SK-N-SH treated with all-trans-retinoic acid at 6 μM for 48 hours (cell line): Measurements from ENCODE around the gene C15orf62.

Experiments
- ATAC-seq: fragments of 200-7000 bp; cut with Tn5 transposase; 3 replicates; pipeline ENCODE4 v1.9.1; 2020; ENCODE audit warnings: mild to moderate bottlenecking, moderate library complexity
- ARNTL ChIP-seq: fragments of 450-650 bp; formaldehyde crosslinking; IDR thresholded peaks from 2 replicates; pipeline ENCODE4 v1.5.0; 2020; ENCODE audit warnings: low read depth, mild to moderate bottlenecking, moderate library complexity, borderline replicate concordance
- BACH2 ChIP-seq: fragments of 250-450 bp; sonication (Bioruptor Pico); IDR thresholded peaks from 2 replicates; pipeline ENCODE4 v1.9.0; 2021; ENCODE audit warnings: mild to moderate bottlenecking, borderline replicate concordance
- CSDC2 ChIP-seq: fragments of 250-450 bp; sonication (Bioruptor Pico); IDR thresholded peaks from 2 replicates; pipeline ENCODE4 v1.5.0; 2020; ENCODE audit warnings: mild to moderate bottlenecking, moderate library complexity
- ESRRG ChIP-seq: fragments of 250-450 bp; sonication (Bioruptor Pico); IDR thresholded peaks from 2 replicates; pipeline ENCODE4 v1.6.1; 2021; ENCODE audit warnings: mild to moderate bottlenecking
- ISL1 ChIP-seq: fragments of 250-450 bp; sonication (Bioruptor Pico); IDR thresholded peaks from 2 replicates; pipeline ENCODE4 v2.1.2; 2022; ENCODE audit warnings: mild to moderate bottlenecking, moderate library complexity
- OSR1 ChIP-seq: fragments of 250-450 bp; sonication (Bioruptor Pico); IDR thresholded peaks from 2 replicates; pipeline ENCODE4 v1.8.0; 2022; ENCODE audit warnings: moderate library complexity, mild to moderate bottlenecking, inconsistent platforms
- POU6F1 ChIP-seq: fragments of 250-450 bp; sonication (Bioruptor Pico); IDR thresholded peaks from 2 replicates; pipeline ENCODE4 v1.8.0; 2021; ENCODE audit warnings: low read depth, mild to moderate bottlenecking, moderate library complexity, borderline replicate concordance
- PPARA ChIP-seq: fragments of 250-450 bp; sonication (Bioruptor Pico); IDR thresholded peaks from 2 replicates; pipeline ENCODE4 v1.5.0; 2020; ENCODE audit warnings: mild to moderate bottlenecking, borderline replicate concordance
- RARB ChIP-seq: fragments of 250-450 bp; sonication (Bioruptor Pico); IDR thresholded peaks from 2 replicates; pipeline ENCODE4 v1.8.0; 2021; ENCODE audit warnings: mild to moderate bottlenecking, moderate library complexity
- SNAI2 ChIP-seq: fragments of 250-450 bp; sonication (Bioruptor Pico); IDR thresholded peaks from 2 replicates; pipeline ENCODE4 v1.5.0; 2020; ENCODE audit warnings: mild to moderate bottlenecking, moderate library complexity
- ZFP3 ChIP-seq: fragments of 250-450 bp; sonication (Bioruptor Pico); IDR thresholded peaks from 2 replicates; pipeline ENCODE4 v1.5.0; 2020; ENCODE audit warnings: mild to moderate bottlenecking, moderate library complexity
- ZFP30 ChIP-seq: fragments of 450-650 bp; formaldehyde crosslinking; IDR thresholded peaks from 2 replicates; pipeline ENCODE4 v1.5.0; 2022; ENCODE audit warnings: mild to moderate bottlenecking, moderate library complexity
- ZNF565 ChIP-seq: fragments of 450-650 bp; formaldehyde crosslinking; conservative IDR thresholded peaks from 2 replicates; pipeline ENCODE4 v1.5.0; 2020; ENCODE audit warnings: low read depth, mild to moderate bottlenecking, moderate library complexity
- ZNF70 ChIP-seq: fragments of 450-650 bp; formaldehyde crosslinking; IDR thresholded peaks from 2 replicates; pipeline ENCODE4 v1.5.0; 2020; ENCODE audit warnings: mild to moderate bottlenecking, moderate library complexity
- ZNF8 ChIP-seq: fragments of 450-650 bp; formaldehyde crosslinking; IDR thresholded peaks from 2 replicates; pipeline ENCODE4 v1.5.0; 2020; ENCODE audit warnings: mild to moderate bottlenecking, moderate library complexity
- TF ChIP-seq, protein P1 (sequence below): fragments of 250-450 bp; sonication (Bioruptor Pico); IDR thresholded peaks from 2 replicates; pipeline ENCODE4 v1.5.0; 2020; ENCODE audit warnings: mild to moderate bottlenecking, moderate library complexity
- TF ChIP-seq, protein P2 (sequence below): fragments of 250-450 bp; sonication (Bioruptor Pico); IDR thresholded peaks from 2 replicates; pipeline ENCODE4 v1.8.0; 2020; ENCODE audit warnings: mild to moderate bottlenecking, moderate library complexity, borderline replicate concordance
- TF ChIP-seq, protein P3 (sequence below): fragments of 250-450 bp; sonication (Bioruptor Pico); IDR thresholded peaks from 2 replicates; pipeline ENCODE4 v1.5.1; 2020; ENCODE audit warnings: low read depth, mild to moderate bottlenecking, moderate library complexity

C15orf62 gene

GRCh38 chr15:40808861-40809450, 39.2 kb downstream of the C15orf62 start:
- no peak for ATAC-seq
- TF ChIP-seq, protein P1, sequence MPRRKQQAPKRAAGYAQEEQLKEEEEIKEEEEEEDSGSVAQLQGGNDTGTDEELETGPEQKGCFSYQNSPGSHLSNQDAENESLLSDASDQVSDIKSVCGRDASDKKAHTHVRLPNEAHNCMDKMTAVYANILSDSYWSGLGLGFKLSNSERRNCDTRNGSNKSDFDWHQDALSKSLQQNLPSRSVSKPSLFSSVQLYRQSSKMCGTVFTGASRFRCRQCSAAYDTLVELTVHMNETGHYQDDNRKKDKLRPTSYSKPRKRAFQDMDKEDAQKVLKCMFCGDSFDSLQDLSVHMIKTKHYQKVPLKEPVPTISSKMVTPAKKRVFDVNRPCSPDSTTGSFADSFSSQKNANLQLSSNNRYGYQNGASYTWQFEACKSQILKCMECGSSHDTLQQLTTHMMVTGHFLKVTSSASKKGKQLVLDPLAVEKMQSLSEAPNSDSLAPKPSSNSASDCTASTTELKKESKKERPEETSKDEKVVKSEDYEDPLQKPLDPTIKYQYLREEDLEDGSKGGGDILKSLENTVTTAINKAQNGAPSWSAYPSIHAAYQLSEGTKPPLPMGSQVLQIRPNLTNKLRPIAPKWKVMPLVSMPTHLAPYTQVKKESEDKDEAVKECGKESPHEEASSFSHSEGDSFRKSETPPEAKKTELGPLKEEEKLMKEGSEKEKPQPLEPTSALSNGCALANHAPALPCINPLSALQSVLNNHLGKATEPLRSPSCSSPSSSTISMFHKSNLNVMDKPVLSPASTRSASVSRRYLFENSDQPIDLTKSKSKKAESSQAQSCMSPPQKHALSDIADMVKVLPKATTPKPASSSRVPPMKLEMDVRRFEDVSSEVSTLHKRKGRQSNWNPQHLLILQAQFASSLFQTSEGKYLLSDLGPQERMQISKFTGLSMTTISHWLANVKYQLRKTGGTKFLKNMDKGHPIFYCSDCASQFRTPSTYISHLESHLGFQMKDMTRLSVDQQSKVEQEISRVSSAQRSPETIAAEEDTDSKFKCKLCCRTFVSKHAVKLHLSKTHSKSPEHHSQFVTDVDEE (CRISPR knock-in tag): no peak
- no peak for TF ChIP-seq SNAI2 (CRISPR knock-in tag)
- no peak for TF ChIP-seq POU6F1
- TF ChIP-seq CSDC2 (CRISPR knock-in tag): no peak
- no peak for TF ChIP-seq OSR1 (CRISPR knock-in tag)
- no peak for TF ChIP-seq ISL1 (CRISPR knock-in tag)
- TF ChIP-seq ZNF70 (CRISPR knock-in tag): no peak
- TF ChIP-seq ESRRG (CRISPR knock-in tag): no peak
- no peak for TF ChIP-seq ZFP3
- no peak for TF ChIP-seq PPARA (CRISPR knock-in tag)
- TF ChIP-seq, protein P2, sequence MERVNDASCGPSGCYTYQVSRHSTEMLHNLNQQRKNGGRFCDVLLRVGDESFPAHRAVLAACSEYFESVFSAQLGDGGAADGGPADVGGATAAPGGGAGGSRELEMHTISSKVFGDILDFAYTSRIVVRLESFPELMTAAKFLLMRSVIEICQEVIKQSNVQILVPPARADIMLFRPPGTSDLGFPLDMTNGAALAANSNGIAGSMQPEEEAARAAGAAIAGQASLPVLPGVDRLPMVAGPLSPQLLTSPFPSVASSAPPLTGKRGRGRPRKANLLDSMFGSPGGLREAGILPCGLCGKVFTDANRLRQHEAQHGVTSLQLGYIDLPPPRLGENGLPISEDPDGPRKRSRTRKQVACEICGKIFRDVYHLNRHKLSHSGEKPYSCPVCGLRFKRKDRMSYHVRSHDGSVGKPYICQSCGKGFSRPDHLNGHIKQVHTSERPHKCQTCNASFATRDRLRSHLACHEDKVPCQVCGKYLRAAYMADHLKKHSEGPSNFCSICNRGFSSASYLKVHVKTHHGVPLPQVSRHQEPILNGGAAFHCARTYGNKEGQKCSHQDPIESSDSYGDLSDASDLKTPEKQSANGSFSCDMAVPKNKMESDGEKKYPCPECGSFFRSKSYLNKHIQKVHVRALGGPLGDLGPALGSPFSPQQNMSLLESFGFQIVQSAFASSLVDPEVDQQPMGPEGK: no peak

DNA sequence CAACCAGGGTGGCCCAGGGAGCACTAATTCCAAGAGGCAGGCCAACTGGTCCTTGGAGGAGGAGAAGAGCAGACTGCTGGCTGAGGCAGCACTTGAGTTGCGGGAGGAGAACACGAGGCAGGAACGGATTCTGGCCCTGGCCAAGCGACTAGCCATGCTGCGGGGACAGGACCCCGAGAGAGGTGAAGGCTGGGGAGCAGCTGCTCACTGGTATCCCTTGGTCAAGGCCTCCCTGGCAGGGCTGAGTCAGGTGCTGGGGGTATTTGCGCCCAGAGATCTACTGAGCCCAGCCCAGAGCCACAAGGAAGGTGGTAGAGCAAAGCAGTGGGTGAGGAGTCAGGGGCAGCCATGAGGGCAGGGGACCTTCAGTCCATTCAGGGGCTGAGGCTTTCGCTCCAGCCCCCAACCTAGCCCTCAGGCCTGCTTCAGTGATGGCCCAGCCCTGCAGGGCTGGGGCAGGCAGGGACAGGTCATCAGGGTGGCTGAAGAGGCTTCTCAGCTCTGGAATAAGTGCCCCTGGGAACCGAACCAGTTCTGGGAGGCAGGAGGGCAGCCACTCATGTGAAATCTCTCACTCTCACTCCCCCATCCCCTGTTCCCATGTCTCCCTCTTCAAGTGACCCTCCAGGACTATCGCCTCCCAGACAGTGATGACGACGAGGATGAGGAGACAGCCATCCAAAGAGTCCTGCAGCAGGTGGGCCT, 43.1 kb downstream of the C15orf62 start:
- TF ChIP-seq, protein P2: no peak
- TF ChIP-seq ZFP30 (no peak), ZNF70 (CRISPR knock-in tag) (no peak), BACH2 (no peak), ZNF8 (CRISPR knock-in tag) (no peak), ZFP3 (no peak), RARB (CRISPR knock-in tag) (no peak), POU6F1 (no peak), ZNF565 (CRISPR knock-in tag) (no peak), ARNTL (CRISPR knock-in tag) (no peak), OSR1 (CRISPR knock-in tag) (no peak), SNAI2 (CRISPR knock-in tag) (no peak)
- TF ChIP-seq, protein P1 (CRISPR knock-in tag): no peak
- TF ChIP-seq, protein P3, sequence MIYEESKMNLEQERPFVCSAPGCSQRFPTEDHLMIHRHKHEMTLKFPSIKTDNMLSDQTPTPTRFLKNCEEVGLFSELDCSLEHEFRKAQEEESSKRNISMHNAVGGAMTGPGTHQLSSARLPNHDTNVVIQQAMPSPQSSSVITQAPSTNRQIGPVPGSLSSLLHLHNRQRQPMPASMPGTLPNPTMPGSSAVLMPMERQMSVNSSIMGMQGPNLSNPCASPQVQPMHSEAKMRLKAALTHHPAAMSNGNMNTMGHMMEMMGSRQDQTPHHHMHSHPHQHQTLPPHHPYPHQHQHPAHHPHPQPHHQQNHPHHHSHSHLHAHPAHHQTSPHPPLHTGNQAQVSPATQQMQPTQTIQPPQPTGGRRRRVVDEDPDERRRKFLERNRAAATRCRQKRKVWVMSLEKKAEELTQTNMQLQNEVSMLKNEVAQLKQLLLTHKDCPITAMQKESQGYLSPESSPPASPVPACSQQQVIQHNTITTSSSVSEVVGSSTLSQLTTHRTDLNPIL (CRISPR knock-in tag): no peak

More for the DNA sequence above, 43.1 kb downstream of the C15orf62 start:
- ATAC-seq: no peak
